HepG2 (cell line): ENCODE measurements around the gene SPDL1. TPM values are rescaled to one million over a fixed set of nuclear protein-coding genes. Genes with fewer than 3 reads are reported as not detected.

Source experiments
- ATAC-seq: fragments of 200-7000 bp; cut with Tn5 transposase; 3 replicates; pipeline ENCODE4 v1.9.1; 2020; ENCODE audit warnings: mild to moderate bottlenecking, moderate library complexity
- BruUV-seq: library from RNA; stranded (reverse); fragments of 400-500 nt; replicated peaks from 2 replicates; lab custom pipeline; 2021; lab: Mats Ljungman, UMichigan
- CTCF ChIA-PET: fragments of 300-600 bp; formaldehyde crosslinking; extraction: SDS; loops from one replicate; lab custom pipeline; 2021; ENCODE audit warnings: low total read pairs, inconsistent platforms, low intra/inter-chr PET ratio; lab: Yijun Ruan, JAX
- POLR2A ChIA-PET: fragments of 350-600 bp; sonication (Branson Sonifier 250); formaldehyde crosslinking; loops from one replicate; lab custom pipeline; 2020; ENCODE audit warnings: antibody characterized with exemption, inconsistent platforms; lab: Yijun Ruan, JAX
- DNase-seq: peaks from one replicate; pipeline ENCODE4 v3.0.0-alpha.2; 2015; ENCODE audit warnings: low spot score
- FAIRE-seq: peaks from 3 replicates; lab custom pipeline; 2011; peaks lifted over from hg19 to GRCh38; lab: Jason Lieb, UNC
- H2AFZ ChIP-seq: one replicate; pipeline ENCODE4 v1.6.1; 2011; ENCODE audit warnings: low read length, inconsistent platforms
- H3K27ac ChIP-seq: fragments of 300-600 bp; 3 replicates; pipeline ENCODE4 v1.8.0; 2011; ENCODE audit warnings: mixed run types, mild to moderate bottlenecking, mixed read lengths, low read length, inconsistent platforms; ENCODE audit not compliant: insufficient read depth; ENCODE audit errors: extremely low read length
- H3K27me3 ChIP-seq, 2 experiments: fragments of 200-600 bp in 1 of 2; 2 replicates in 1 of 2; 3 replicates in 1 of 2; pipeline versions ENCODE4 v1.6.0 to v1.8.0; 2011; ENCODE audit warnings: low read length in 2 of 2, mild to moderate bottlenecking in 2 of 2, moderate library complexity in 2 of 2, inconsistent platforms in 1 of 2; ENCODE audit not compliant: insufficient read depth in 2 of 2, control insufficient read depth in 1 of 2
- H3K36me3 ChIP-seq, 2 experiments: fragments of 200-600 bp in 1 of 2; replicated peaks in 1 of 2; 2 replicates in 1 of 2; 3 replicates in 1 of 2; pipeline versions ENCODE4 v1.5.1 to v1.8.0; 2011; ENCODE audit warnings: low read length in 2 of 2, inconsistent platforms in 1 of 2; ENCODE audit not compliant: insufficient read depth in 2 of 2, control insufficient read depth in 1 of 2
- H3K4me1 ChIP-seq: 2 replicates; pipeline ENCODE4 v1.5.1; 2012; ENCODE audit warnings: low read length, inconsistent platforms; ENCODE audit not compliant: insufficient read depth
- H3K4me2 ChIP-seq: 2 replicates; pipeline ENCODE4 v1.6.0; 2011; ENCODE audit warnings: low read depth, low read length, inconsistent platforms
- H3K4me3 ChIP-seq, 3 experiments: fragments of 200-600 bp in 1 of 3; sonication (generic), shearing (Covaris generic) in 1 of 3; replicated peaks in 1 of 3; 2 replicates each; pipeline ENCODE4 v1.5.1; 2011 to 2016; ENCODE audit warnings: low read length in 3 of 3, inconsistent platforms in 2 of 3, low read depth in 2 of 3, mild to moderate bottlenecking in 2 of 3, control low read depth in 1 of 3, mixed read lengths in 1 of 3; ENCODE audit not compliant: insufficient read depth in 1 of 3
- H3K79me2 ChIP-seq: one replicate; pipeline ENCODE4 v1.6.1; 2011; ENCODE audit warnings: low read length, inconsistent platforms; ENCODE audit not compliant: insufficient read depth
- H3K9ac ChIP-seq: 2 replicates; pipeline ENCODE4 v1.6.0; 2011; ENCODE audit warnings: mild to moderate bottlenecking, low read depth, low read length, inconsistent platforms; ENCODE audit not compliant: insufficient read depth
- H3K9me3 ChIP-seq: 2 replicates; pipeline ENCODE4 v1.5.1; 2012; ENCODE audit warnings: mild to moderate bottlenecking, low read length
- H4K20me1 ChIP-seq: 2 replicates; pipeline ENCODE4 v1.6.0; 2011; ENCODE audit warnings: inconsistent platforms, mild to moderate bottlenecking, low read length, moderate library complexity; ENCODE audit not compliant: insufficient read depth
- CBX5 ChIP-seq: sonication (generic); formaldehyde crosslinking; IDR thresholded peaks from 2 replicates; pipeline ENCODE4 v1.4.0; 2020; ENCODE audit warnings: missing genetic modification reagents, borderline replicate concordance
- FOSL1 ChIP-seq: sonication (generic); formaldehyde crosslinking; IDR thresholded peaks from 2 replicates; pipeline ENCODE4 v1.9.0; 2021; ENCODE audit warnings: missing genetic modification reagents, borderline replicate concordance
- GFI1 ChIP-seq: sonication (generic); formaldehyde crosslinking; IDR thresholded peaks from 2 replicates; pipeline ENCODE4 v1.5.0; 2020; ENCODE audit warnings: missing genetic modification reagents, mild to moderate bottlenecking, borderline replicate concordance
- GLI4 ChIP-seq: sonication (generic); formaldehyde crosslinking; IDR thresholded peaks from 2 replicates; pipeline ENCODE4 v1.5.1; 2020; ENCODE audit warnings: missing genetic modification reagents, mild to moderate bottlenecking, moderate library complexity, borderline replicate concordance
- NCOR1 ChIP-seq: fragments of 200-600 bp; sonication (generic); IDR thresholded peaks from 2 replicates; pipeline ENCODE4 v1.7.0; 2017; ENCODE audit warnings: antibody characterized with exemption, low read length, borderline replicate concordance
- PHF20 ChIP-seq: sonication (generic); formaldehyde crosslinking; IDR thresholded peaks from 2 replicates; pipeline ENCODE4 v1.5.0; 2020; ENCODE audit warnings: mild to moderate bottlenecking, missing genetic modification reagents
- RNF2 ChIP-seq: fragments of 450-650 bp; conservative IDR thresholded peaks from 2 replicates; pipeline ENCODE4 v1.6.1; 2016; ENCODE audit warnings: low read depth
- SRSF9 ChIP-seq: fragments of 200-400 bp; formaldehyde crosslinking; IDR thresholded peaks from 2 replicates; pipeline ENCODE4 v1.6.1; 2018; ENCODE audit warnings: borderline replicate concordance, mild to moderate bottlenecking, low read depth, low read length; ENCODE audit not compliant: insufficient read depth, poor library complexity, severe bottlenecking
- TCF7L2 ChIP-seq: IDR thresholded peaks from 2 replicates; pipeline ENCODE4 v1.6.1; 2011; ENCODE audit warnings: mild to moderate bottlenecking, low read depth, low read length, moderate library complexity
- ZFP36 ChIP-seq: fragments of 150-350 bp; IDR thresholded peaks from 2 replicates; pipeline ENCODE4 v1.6.1; 2018; ENCODE audit warnings: borderline replicate concordance, low read length, low read depth; ENCODE audit not compliant: partially characterized antibody
- ZNF24 ChIP-seq: fragments of 450-650 bp; IDR thresholded peaks from 2 replicates; pipeline ENCODE4 v1.6.1; 2017; ENCODE audit warnings: antibody characterized with exemption, mild to moderate bottlenecking
- ZNF296 ChIP-seq: sonication (generic); formaldehyde crosslinking; conservative IDR thresholded peaks from 2 replicates; pipeline ENCODE4 v1.5.0; 2020; ENCODE audit warnings: mild to moderate bottlenecking, missing genetic modification reagents
- ZNF460 ChIP-seq: sonication (generic); formaldehyde crosslinking; IDR thresholded peaks from 2 replicates; pipeline ENCODE4 v1.5.1; 2020; ENCODE audit warnings: missing genetic modification reagents, mild to moderate bottlenecking, borderline replicate concordance
- WGBS: methylation state at CpG from one replicate; pipeline ENCODE4 v1.1.6; 2017; ENCODE audit warnings: low lambda C conversion rate; 5-methylcytosine and 5-hydroxymethylcytosine counted together
- in situ Hi-C: cut with HindIII; loops from 2 replicates; pipeline ENCODE4 v1.10.0; 2017; ENCODE audit warnings: low pct_unique_long_range_greater_than_20kb; ENCODE audit not compliant: extremely low pct_ligation_motif_present
- intact Hi-C: fragments of 100-400 bp; cut with micrococcal nuclease; formaldehyde crosslinking; loops from one replicate; pipeline ENCODE4 v1.10.0; 2022; ENCODE audit not compliant: unreplicated experiment
- polyA plus RNA-seq, 8 experiments: library from polyadenylated mRNA; depleted of rRNA in 3 of 8; stranded (reverse) in 7 of 8; unstranded in 1 of 8; fragments of >200 nt; fragmentation: Illumina TruSeq in 4 of 8; extraction: Trizol in 4 of 8; gene quantifications; 2 replicates each; pipeline versions ENCODE4 v1.2.1 to v1.2.3, GENCODE V29; 2011 to 2016; ENCODE audit warnings: low read depth in 4 of 8, missing spikeins in 1 of 8, mixed read lengths in 1 of 8; ENCODE audit not compliant: insufficient read depth in 1 of 8
- total RNA-seq, 5 experiments: library from RNA; depleted of rRNA; stranded (reverse); fragments of >200 nt; fragmentation: Illumina TruSeq; extraction: Trizol; gene quantifications; 2 replicates each; pipeline ENCODE4 v1.2.3, GENCODE V29; 2016; ENCODE audit warnings: low read depth in 1 of 5
- TF ChIP-seq, protein P1 (sequence below): sonication (generic); formaldehyde crosslinking; IDR thresholded peaks from 2 replicates; pipeline ENCODE4 v1.4.0; 2020; ENCODE audit warnings: missing genetic modification reagents
- TF ChIP-seq, protein P2 (sequence below): sonication (generic); formaldehyde crosslinking; IDR thresholded peaks from 2 replicates; pipeline ENCODE4 v1.4.0; 2020; ENCODE audit warnings: low read depth, mild to moderate bottlenecking, missing genetic modification reagents
- TF ChIP-seq, protein P3 (sequence below): sonication (generic); formaldehyde crosslinking; IDR thresholded peaks from 2 replicates; pipeline ENCODE4 v1.4.0; 2020; ENCODE audit warnings: missing genetic modification reagents

SPDL1 gene
- total and polyA plus RNA-seq, 2 of the 13 experiments (the other 11 are each of a cell fraction or from before 2014, with no cell fraction given), result 10.9 to 36.6 TPM

DNA sequence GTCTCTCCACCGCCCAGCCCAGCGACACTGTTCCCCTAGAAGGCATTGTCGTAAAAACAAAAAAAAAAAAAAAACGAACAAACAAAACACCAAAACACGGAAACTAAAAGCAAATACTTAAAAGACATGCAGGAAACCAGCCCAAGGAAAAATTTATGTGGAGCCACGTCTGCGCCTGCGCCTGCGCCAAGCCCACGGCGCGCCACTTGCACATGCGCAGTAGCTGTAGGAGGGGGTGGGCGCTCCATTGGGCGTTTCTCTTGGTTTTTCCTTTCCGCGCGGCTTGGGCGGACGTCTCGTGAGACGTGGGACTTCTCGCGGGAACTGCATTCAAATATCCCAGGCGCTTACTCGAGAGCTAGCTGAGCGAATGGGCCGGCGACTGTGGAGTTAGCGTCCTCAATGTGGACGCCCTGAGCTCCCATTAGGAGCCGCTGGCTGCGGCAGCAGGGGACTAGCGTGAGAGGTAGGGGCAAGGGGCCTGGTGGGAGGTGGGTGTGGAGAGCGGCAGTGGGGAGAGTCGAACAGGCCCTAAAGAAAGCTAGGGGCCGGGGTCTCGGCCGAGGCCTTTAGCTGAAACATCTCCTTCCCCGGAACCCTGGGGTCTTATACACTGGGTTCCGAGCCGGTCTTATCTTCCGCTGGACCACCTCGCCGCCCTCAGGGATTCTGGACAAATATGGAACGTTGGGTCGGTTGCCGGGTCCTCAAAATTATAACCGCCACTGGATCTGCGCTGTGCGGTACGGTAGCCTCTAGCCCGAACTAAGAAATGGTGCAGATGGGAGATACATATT, at the start of gene SPDL1 (continued):
- TF ChIP-seq TCF7L2, result no peak
- TF ChIP-seq, protein P1, sequence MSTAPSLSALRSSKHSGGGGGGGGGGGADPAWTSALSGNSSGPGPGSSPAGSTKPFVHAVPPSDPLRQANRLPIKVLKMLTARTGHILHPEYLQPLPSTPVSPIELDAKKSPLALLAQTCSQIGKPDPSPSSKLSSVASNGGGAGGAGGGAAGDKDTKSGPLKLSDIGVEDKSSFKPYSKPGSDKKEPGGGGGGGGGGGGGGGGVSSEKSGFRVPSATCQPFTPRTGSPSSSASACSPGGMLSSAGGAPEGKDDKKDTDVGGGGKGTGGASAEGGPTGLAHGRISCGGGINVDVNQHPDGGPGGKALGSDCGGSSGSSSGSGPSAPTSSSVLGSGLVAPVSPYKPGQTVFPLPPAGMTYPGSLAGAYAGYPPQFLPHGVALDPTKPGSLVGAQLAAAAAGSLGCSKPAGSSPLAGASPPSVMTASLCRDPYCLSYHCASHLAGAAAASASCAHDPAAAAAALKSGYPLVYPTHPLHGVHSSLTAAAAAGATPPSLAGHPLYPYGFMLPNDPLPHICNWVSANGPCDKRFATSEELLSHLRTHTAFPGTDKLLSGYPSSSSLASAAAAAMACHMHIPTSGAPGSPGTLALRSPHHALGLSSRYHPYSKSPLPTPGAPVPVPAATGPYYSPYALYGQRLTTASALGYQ (CRISPR knock-in tag), result no peak

DNA sequence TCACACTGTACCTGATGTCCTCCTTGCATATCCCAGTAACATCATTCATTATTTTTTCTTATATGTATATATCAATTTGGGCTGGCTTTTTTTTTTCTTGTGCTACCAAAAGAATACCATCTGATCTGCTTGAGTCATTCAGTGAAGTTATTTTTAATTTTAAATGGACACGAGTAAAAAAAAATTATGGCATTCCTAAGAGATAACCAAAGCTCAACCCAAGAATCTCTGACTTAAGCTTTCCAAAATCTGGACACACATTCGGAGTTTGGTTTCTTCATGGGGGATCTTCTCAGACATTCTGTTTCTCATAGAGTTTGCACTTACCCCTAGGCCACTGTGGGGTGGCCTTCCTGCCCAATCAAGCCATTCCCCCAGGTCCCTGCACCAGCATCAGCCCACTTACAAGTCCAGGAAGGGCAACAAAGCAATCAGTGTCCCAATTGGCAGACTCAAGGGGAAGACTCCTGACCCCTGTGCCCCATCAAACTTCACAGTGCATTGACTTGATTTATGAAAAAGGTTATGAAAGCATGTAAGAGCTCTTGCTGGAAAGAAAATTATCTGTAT, 49.2 kb upstream of the SPDL1 start:
- in situ Hi-C loops (no loop called here), intact Hi-C loops (no loop called here)
- no peaks in the 10 kb centered on the region for H3K4me1 ChIP-seq
- H3K36me3 ChIP-seq, result no peaks in the 10 kb centered on the region
- FAIRE-seq (no peak), ATAC-seq (no peak), DNase-seq (no peak)
- no peak overlapping the region for H3K4me2 ChIP-seq
- ChIA-PET POLR2A (no interaction called here), CTCF (no interaction called here)
- H3K27me3 ChIP-seq, result no peaks in the 10 kb centered on the region
- no peaks in the 10 kb centered on the region for H3K79me2 ChIP-seq
- H3K9me3 ChIP-seq, result no peaks in the 10 kb centered on the region
- no peaks in the 10 kb centered on the region for H4K20me1 ChIP-seq
- H3K9ac ChIP-seq, result no peak overlapping the region
- no peak overlapping the region for H3K27ac ChIP-seq
- 0% methylated on average over 2 of the region's 2 CpGs for WGBS
- BruUV-seq, result no TSS peak
- H3K4me3 ChIP-seq, result no peak overlapping the region
- no peak overlapping the region for H2AFZ ChIP-seq
- TF ChIP-seq ZNF460 (CRISPR knock-in tag), result no peak
- TF ChIP-seq CBX5 (CRISPR knock-in tag), result no peak
- TF ChIP-seq GFI1, result no peak
- TF ChIP-seq, protein P2, sequence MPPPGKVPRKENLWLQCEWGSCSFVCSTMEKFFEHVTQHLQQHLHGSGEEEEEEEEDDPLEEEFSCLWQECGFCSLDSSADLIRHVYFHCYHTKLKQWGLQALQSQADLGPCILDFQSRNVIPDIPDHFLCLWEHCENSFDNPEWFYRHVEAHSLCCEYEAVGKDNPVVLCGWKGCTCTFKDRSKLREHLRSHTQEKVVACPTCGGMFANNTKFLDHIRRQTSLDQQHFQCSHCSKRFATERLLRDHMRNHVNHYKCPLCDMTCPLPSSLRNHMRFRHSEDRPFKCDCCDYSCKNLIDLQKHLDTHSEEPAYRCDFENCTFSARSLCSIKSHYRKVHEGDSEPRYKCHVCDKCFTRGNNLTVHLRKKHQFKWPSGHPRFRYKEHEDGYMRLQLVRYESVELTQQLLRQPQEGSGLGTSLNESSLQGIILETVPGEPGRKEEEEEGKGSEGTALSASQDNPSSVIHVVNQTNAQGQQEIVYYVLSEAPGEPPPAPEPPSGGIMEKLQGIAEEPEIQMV (CRISPR knock-in tag), result no peak
- TF ChIP-seq GLI4 (CRISPR knock-in tag), result no peak
- no peak for TF ChIP-seq ZNF296
- no peak for TF ChIP-seq SRSF9
- TF ChIP-seq, protein P3, sequence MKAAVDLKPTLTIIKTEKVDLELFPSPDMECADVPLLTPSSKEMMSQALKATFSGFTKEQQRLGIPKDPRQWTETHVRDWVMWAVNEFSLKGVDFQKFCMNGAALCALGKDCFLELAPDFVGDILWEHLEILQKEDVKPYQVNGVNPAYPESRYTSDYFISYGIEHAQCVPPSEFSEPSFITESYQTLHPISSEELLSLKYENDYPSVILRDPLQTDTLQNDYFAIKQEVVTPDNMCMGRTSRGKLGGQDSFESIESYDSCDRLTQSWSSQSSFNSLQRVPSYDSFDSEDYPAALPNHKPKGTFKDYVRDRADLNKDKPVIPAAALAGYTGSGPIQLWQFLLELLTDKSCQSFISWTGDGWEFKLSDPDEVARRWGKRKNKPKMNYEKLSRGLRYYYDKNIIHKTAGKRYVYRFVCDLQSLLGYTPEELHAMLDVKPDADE, result no peak
- TF ChIP-seq NCOR1, result no peak
- TF ChIP-seq PHF20 (CRISPR knock-in tag), result no peak
- no peak for TF ChIP-seq RNF2
- TF ChIP-seq FOSL1 (CRISPR knock-in tag), result no peak
- no peak for TF ChIP-seq ZFP36
- TF ChIP-seq ZNF24, result no peak
